AG09319 (cell line): ENCODE measurements around the gene REPIN1.
"Not testable (repeated sequence)": the region's sequence is repeated elsewhere in the genome, so short reads cannot be mapped to it uniquely, and the experiment has no call there.

Experiments
- DNase-seq: peaks from one replicate; pipeline ENCODE4 v3.0.0-alpha.2; 2010; ENCODE audit warnings: low read depth; ENCODE audit errors: extremely low read depth
- CTCF ChIP-seq: IDR thresholded peaks from 2 replicates; pipeline ENCODE4 v1.5.1; 2011; ENCODE audit warnings: low read depth, mild to moderate bottlenecking, inconsistent platforms, low read length, moderate library complexity

Gene REPIN1

GRCh38 chr7:150382123-150382843 is 13.7 kb downstream of the REPIN1 start:
- TF ChIP-seq CTCF, result no peak
- no peak for DNase-seq

DNA sequence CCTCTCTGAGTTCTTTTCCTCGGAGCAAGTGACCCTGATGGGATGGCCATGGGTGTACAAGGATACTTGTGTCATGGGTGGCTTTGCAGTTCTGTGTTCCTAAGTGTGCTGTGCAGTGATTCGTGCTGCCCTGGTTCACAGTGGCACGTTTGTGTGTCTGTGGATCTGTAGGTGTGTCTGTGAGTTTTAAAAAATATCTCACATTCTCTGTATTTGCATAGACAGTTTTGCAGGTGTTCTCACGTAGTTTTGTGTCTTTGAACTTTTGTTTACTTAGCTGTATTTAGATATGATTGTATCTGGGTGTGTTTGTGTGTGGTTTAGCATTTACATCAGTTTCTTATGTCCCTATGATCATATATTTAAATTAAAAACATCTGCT is 14.2 kb downstream of the REPIN1 start:
- TF ChIP-seq CTCF, result no peak
- DNase-seq, result no peak

DNA sequence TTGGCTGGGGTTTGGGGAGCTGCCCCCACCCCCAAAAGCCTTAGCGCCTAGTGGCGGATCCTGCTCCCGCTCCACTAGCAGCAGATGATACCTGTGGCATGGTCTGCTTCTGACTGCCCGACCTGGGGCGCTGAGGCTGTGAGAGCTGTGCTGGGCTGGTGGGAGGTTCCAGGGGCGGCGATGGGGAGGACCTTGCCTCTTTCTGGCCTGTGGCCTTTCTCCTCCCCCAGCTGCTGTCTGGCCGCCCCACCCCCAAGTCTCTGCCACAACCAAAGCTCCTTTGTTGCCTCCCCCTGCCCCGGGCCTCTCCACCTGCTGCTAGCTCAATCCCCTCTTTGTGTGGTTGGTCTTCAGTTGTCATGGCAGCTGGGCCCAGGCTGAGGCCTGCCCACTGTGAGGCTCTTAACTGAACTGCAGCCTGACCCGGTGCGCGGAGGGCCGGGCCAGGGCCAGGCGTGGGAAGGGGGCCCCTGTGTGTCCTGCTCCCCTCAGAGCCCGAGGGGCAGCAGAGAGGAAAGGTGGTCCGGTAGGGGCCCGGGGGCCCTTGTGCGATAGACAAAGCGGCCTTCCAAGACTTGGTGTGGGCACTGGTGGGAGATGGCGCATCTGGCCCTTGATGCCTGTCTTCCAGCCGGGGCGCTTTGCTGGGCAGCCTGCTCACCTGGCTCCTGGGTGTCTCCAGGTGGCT is 15.2 kb downstream of the REPIN1 start:
- no peak for TF ChIP-seq CTCF
- DNase-seq, result no peak

DNA sequence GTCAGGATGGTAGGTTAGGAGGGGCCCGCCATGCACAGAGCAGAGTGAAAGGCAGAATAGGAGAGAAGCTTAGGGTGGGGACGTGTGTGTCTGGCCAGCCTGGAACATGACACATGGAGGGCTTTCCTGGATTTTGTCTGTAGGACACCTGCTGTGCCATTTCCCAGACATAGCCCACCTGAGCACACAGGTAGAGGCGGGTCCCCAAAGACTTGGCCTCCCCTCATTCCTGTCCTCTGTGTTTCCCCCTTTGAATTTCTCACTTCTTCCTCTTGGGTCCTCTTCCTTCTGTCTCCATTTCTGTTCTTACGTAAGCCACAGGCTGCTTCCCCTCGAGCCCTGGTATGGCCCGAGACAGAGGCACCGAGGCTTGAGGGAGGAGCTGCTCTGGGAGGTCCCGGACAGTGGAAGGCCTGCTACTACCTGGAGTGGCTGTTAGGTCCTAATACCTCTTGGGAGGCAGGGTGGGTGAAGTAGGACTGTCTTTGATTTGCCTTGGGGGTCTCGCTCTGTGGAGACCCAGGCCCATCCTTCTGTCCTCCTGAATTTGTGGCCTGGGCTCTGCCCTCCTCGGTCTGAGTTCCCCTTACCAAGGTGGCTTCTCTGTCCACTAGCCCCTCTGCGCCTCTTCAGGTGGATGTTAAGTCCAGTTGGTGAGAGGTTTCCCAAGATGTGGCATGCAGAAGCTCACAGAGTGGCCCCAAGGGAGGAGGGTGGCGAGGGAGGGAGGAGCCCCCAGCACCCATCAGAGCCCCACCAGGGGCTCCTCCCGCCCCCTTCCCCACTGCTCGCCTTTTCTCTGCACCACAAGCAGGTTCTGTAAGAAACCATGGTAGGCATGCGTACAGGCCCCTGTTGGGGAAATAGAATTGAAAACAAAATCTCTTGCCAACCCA is 16.0 kb downstream of the REPIN1 start:
- no peak for DNase-seq
- no peak for TF ChIP-seq CTCF

DNA sequence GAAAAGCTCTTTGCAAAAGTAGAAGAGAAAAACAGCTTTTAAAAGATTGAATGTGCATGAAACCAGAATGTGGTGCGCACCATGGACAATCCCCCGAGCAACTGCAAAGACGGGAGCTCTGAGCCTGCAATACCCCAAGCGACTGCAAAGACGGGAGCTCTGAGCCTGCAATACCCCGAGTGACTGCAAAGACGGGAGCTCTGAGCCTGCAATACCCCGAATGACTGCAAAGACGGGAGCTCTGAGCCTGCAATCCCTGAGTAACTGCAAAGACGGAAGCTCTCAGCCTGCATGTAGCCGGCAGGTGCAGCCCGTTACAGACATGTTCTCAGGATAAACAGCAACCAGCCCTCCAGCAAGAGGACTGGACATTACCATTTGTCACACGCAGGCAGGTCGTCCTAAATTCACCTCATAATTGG is 16.7 kb downstream of the REPIN1 start:
- no peak for TF ChIP-seq CTCF
- DNase-seq, result no peak

DNA sequence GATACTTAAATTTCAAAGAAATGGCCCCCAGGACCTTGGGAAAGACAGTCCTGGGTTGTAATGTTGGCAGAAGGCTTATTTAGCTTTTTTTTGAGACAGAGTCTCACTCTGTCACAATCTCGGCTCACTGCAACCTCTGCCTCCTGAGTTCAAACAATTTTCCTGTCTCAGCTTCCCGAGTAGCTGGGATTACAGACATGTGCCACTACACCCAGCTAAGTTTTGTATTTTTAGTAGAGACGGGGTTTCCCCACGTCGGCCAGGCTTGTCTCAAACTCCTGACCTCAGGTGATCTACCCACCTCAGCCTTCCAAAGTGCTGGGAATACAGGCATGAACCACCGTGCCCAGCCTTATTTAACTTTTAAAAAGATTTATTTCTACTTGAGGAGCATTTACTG is 17.3 kb downstream of the REPIN1 start:
- DNase-seq, result not testable (repeated sequence)

- no peak for TF ChIP-seq CTCF
- no peak for DNase-seq
These were observed 19.7 kb downstream of the REPIN1 start for GRCh38 chr7:150388306-150388705.
